DND-41 (cell line): ENCODE measurements around the gene SMOC2.

ENCODE experiments used
- ATAC-seq: fragments of 200-7000 bp; cut with Tn5 transposase; 3 replicates; pipeline ENCODE4 v1.9.1; 2021; ENCODE audit warnings: low read depth; ENCODE audit not compliant: insufficient read depth
- DNase-seq: peaks from one replicate; pipeline ENCODE4 v3.0.0-alpha.2; 2020
- H2AFZ ChIP-seq: 2 replicates; pipeline ENCODE4 v1.6.0; 2012; ENCODE audit warnings: low read depth, low read length
- H3K27ac ChIP-seq: 2 replicates; pipeline ENCODE4 v1.5.1; 2012; ENCODE audit warnings: low read length, inconsistent platforms
- H3K27me3 ChIP-seq: fragments of 200-600 bp; sonication (generic); 2 replicates; pipeline ENCODE4 v1.6.0; 2012; ENCODE audit warnings: low read length, mild to moderate bottlenecking, inconsistent platforms; ENCODE audit not compliant: insufficient read depth, poor library complexity
- H3K36me3 ChIP-seq: 2 replicates; pipeline ENCODE4 v1.5.1; 2012; ENCODE audit warnings: low read length, inconsistent platforms; ENCODE audit not compliant: insufficient read depth
- H3K4me1 ChIP-seq: 2 replicates; pipeline ENCODE4 v1.5.1; 2012; ENCODE audit warnings: mild to moderate bottlenecking, low read length; ENCODE audit not compliant: insufficient read depth
- H3K4me2 ChIP-seq: 2 replicates; pipeline ENCODE4 v1.6.0; 2012; ENCODE audit warnings: mild to moderate bottlenecking, moderate library complexity, low read length, inconsistent platforms; ENCODE audit not compliant: insufficient read depth
- H3K4me3 ChIP-seq, 2 experiments: fragments of 200-600 bp in 1 of 2; shearing (Covaris generic) in 1 of 2; 2 replicates each; pipeline ENCODE4 v1.5.1; 2012 to 2016; ENCODE audit warnings: inconsistent platforms in 2 of 2, low read length in 2 of 2, mild to moderate bottlenecking in 2 of 2, low read depth in 1 of 2, moderate library complexity in 1 of 2
- H3K79me2 ChIP-seq: 2 replicates; pipeline ENCODE4 v1.6.0; 2012; ENCODE audit warnings: low read length, inconsistent platforms; ENCODE audit not compliant: insufficient read depth
- H3K9ac ChIP-seq: 2 replicates; pipeline ENCODE4 v1.6.0; 2012; ENCODE audit warnings: low read depth, mild to moderate bottlenecking, inconsistent platforms, low read length, moderate library complexity
- H3K9me3 ChIP-seq: 2 replicates; pipeline ENCODE4 v1.5.1; 2012; ENCODE audit warnings: low read length, moderate library complexity, mild to moderate bottlenecking, inconsistent platforms; ENCODE audit not compliant: insufficient read depth, severe bottlenecking
- H4K20me1 ChIP-seq: 2 replicates; pipeline ENCODE4 v1.6.0; 2012; ENCODE audit warnings: low read length; ENCODE audit not compliant: insufficient read depth
- CTCF ChIP-seq: IDR thresholded peaks from 2 replicates; pipeline ENCODE4 v1.5.1; 2012; ENCODE audit warnings: borderline replicate concordance, low read length, moderate library complexity, mild to moderate bottlenecking; ENCODE audit not compliant: poor library complexity, severe bottlenecking; ENCODE audit errors: extremely low read depth
- EZH2 ChIP-seq: IDR thresholded peaks from 3 replicates; pipeline ENCODE4 v1.6.1; 2012; ENCODE audit warnings: borderline replicate concordance, low read depth, mild to moderate bottlenecking, moderate library complexity, low read length, inconsistent platforms; ENCODE audit not compliant: severe bottlenecking

SMOC2 gene

GRCh38 chr6:168480481-168480880, 39.5 kb downstream of the SMOC2 start:
- H3K4me1 ChIP-seq: no peaks in the 10 kb centered on the region

GRCh38 chr6:168485818-168486217, 44.8 kb downstream of the SMOC2 start:
- Histone ChIP-seq H4K20me1 (no peaks in the 10 kb centered on the region), H3K36me3 (no peaks in the 10 kb centered on the region), H2AFZ (no peak overlapping the region), H3K4me2 (no peak overlapping the region), H3K27ac (no peak overlapping the region), H3K9ac (no peak overlapping the region), H3K4me1 (no peaks in the 10 kb centered on the region), H3K9me3 (no peaks in the 10 kb centered on the region), H3K4me3 (no peak overlapping the region), H3K27me3 (no peaks in the 10 kb centered on the region), H3K79me2 (no peaks in the 10 kb centered on the region)
- no peak for TF ChIP-seq CTCF
- TF ChIP-seq EZH2: no peak
- ATAC-seq (no peak), DNase-seq (no peak)

More at GRCh38 chr6:168480481-168480880, 39.5 kb downstream of the SMOC2 start:
- Histone ChIP-seq H3K4me2 (no peak overlapping the region), H2AFZ (no peak overlapping the region), H3K27ac (no peak overlapping the region), H3K27me3 (no peaks in the 10 kb centered on the region), H3K79me2 (no peaks in the 10 kb centered on the region), H3K36me3 (no peaks in the 10 kb centered on the region), H4K20me1 (no peaks in the 10 kb centered on the region), H3K4me3 (no peak overlapping the region), H3K9ac (no peak overlapping the region), H3K9me3 (peaks cover 3% of the 10 kb centered on the region)
- DNase-seq (no peak), ATAC-seq (no peak)
- TF ChIP-seq EZH2 (no peak), CTCF (no peak)

GRCh38 chr6:168490757-168491156, 49.8 kb downstream of the SMOC2 start:
- no peaks in the 10 kb centered on the region for H3K4me1 ChIP-seq
- H3K4me2 ChIP-seq: no peak overlapping the region
- TF ChIP-seq CTCF: no peak
- no peak for TF ChIP-seq EZH2
- no peaks in the 10 kb centered on the region for H3K36me3 ChIP-seq
- no peaks in the 10 kb centered on the region for H3K79me2 ChIP-seq
- ATAC-seq (no peak), DNase-seq (no peak)
- H3K27ac ChIP-seq: no peak overlapping the region
- no peak overlapping the region for H3K9ac ChIP-seq
- H3K27me3 ChIP-seq: no peaks in the 10 kb centered on the region
- no peak overlapping the region for H3K4me3 ChIP-seq
- no peaks in the 10 kb centered on the region for H4K20me1 ChIP-seq
- no peak overlapping the region for H2AFZ ChIP-seq
- no peaks in the 10 kb centered on the region for H3K9me3 ChIP-seq

GRCh38 chr6:168493976-168494375, 53.0 kb downstream of the SMOC2 start:
- Histone ChIP-seq H3K4me1 (no peaks in the 10 kb centered on the region), H3K27me3 (no peaks in the 10 kb centered on the region)
- no peak for DNase-seq

More at GRCh38 chr6:168493976-168494375, 53.0 kb downstream of the SMOC2 start:
- Histone ChIP-seq H4K20me1 (no peaks in the 10 kb centered on the region), H2AFZ (no peak overlapping the region), H3K36me3 (no peaks in the 10 kb centered on the region), H3K4me3 (no peak overlapping the region), H3K27ac (no peak overlapping the region), H3K4me2 (no peak overlapping the region), H3K9me3 (no peaks in the 10 kb centered on the region), H3K9ac (no peak overlapping the region), H3K79me2 (no peaks in the 10 kb centered on the region)
- TF ChIP-seq CTCF (no peak), EZH2 (no peak)
- no peak for ATAC-seq
